HG03066 (cell line): ENCODE data around the gene PLA2G6.

ENCODE experiments used
- ATAC-seq: cut with Tn5 transposase; IDR thresholded peaks from one replicate; pipeline ENCODE4 v1.9.1; 2021; ENCODE audit warnings: low read depth; ENCODE audit not compliant: unreplicated experiment

The PLA2G6 gene

DNA sequence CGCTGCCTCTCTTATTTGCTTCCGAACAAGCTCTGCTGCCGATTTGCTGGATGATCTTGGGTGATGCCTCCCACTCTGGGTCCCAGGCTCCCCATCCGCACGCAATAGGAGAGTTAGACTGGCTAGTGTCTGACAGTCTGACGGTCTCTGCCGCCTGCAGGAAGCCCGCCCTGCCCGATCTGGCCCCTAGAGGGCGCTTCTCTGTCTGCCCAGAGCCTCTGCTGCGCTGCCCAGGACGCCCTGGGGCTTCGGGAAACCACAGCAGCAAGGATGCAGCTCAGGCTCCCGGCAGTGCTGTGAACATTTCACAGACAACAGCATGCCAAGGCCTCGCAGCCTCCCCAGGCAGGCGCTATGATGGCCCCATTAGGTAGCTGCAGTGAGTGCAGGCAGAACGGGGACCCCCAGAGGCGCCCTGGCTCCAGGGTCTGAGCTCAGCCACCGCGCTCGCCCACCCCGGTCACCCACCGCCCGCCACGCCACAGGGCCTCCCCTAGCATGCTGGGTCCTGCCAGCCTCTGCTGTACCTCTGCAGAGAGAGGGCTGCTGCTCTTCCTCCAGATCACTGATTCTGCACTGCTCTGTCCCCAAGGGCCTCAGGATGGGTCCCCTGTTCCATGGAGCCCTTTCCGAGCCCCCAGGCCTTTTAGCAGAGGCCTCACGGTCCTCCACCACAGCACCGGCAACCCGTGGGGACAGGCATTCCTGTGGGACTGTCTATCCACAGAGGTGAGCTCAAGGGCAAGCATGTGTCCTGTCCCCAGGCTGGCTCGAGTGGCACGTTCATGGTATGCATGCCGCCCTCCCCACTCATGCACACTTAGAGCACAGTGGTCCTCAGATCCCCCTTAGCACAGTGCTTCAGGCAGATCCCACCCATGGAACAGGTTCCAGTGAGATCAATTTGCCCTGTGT is 66.9 kb downstream of the PLA2G6 start:
- ATAC-seq: no peak

DNA sequence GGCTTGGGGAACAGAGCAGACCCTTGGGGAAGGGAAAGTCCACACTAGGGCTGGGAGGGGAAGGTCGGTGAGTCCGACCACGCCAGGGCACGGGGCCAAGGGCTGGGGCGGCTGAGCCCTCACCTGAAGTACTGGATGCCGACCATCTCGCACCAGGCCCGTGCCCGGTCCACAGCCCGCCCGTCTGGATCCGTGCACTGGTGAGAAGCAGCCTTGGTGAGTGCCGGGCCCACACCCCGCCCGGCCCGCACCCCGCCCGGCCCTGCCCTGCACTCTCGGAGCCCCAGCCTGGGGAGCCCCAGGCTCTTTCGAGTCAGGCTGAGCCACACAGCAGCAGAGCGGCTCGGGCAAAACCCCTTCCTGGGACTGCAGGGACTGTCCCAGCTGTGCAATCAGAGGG is 69.2 kb downstream of the PLA2G6 start:
- no peak for ATAC-seq

DNA sequence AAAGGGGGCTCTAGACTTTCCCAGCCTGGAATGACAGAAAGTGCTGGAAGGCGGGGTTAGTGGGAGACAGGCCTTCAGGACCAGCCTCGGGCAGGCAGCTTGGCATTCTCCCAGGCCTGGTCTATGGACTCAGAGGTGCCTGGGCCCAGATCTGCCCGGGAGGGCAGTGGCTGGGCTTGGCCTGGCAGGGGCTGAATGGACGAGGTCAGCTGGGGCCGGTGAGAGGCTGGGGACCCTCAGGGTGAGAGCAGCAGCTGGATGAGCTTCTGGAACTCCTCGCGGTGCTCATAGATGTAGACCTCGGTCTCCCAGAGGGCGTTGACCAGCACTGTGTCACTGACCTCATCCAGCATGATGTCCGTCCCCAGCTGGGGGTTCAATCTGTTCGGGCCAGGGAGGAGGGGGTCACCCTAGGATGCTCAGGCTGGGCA is 69.7 kb downstream of the PLA2G6 start:
- ATAC-seq: no peak

DNA sequence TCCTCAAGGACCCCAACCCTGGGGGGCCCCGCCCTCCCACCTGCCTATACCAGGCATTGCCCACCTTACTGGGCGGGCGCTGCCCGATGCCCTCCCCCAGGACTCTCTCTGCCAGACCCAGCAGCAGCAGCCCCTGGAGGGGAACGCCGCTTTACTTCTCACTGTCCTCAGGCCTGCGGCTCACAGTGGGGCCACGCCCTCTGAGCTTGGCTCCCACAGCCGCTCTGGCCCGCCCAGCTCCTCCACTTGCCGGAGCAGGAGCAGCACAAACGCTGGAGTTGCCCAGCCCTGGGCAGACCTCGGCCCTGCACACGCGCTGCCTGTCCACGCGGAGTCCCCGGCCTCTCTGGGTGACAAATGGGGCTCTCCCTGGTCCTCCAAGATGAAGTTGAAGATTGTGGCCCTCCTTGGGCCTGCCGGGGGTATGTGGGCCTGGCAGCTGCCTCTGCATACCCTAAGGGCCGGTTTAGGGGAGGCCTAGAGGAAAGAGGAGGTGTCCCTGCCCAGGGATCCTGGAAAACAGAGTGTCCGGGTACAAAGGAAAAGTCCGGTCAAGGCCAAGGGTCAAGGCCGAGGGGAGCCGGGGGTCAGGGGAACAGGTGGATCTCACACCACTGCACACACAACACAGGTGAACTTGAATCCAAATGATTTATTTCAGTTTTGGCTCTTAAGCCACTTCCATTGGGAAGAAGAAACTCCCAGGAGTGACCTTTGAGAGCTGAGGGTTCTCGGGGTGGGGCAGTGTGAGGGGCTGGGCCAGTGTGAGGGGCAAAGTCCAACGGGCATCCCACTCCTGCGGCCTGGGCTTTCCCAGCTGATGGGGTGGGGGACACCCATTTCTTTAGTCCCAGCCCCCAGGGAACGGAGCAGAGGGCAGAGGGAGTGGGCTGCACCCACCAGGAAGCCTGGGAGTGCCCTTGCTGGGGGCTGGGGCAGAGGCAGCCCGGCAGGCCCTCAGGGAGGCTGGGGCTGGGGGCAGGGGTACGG is 70.5 kb downstream of the PLA2G6 start:
- no peak for ATAC-seq

DNA sequence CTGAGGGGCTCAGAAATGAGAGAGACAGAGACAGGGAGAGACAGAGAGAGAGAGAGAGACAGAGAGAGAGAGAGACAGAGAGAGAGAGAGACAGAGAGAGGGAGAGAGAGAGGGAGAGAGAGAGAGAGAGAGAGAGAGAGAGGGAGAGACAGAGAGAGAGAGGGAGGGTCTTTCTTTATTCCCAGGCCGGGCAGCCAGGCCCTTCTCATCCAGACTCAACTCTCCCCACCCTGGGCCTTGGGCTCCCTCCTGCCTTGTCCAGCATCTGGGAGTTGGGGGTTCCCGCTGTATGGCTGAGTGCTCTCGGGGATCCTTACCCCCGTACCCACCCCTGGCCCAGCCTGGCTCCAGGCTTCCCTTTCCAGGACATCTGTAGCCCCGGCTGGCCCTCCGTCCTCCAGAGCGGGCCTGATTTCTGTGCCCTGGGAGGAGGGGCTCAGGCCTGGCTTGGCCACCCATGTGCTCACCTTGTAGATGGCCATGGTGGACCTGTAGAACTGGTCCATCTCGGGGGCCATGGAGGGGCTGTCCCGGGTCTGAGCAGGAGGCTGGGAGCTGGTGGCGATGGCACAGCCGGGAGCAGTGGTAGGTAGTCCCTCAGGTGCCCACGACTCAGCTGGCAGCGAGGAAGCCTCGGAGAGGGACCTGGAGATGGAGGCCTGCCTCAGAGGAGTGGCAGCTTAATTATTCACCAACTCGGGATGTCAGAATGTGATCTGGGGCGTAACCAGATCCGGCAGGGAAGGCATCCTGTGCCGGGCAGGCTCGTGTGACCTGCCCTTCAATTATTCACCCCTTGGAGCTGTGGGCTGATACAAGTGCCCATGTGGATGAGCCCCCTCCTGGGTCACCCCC is 71.4 kb downstream of the PLA2G6 start, which contains the start of gene BAIAP2L2:
Gene BAIAP2L2, minus strand, starts transcription at position 677 of the 855 bp plus-strand sequence. Its CDS starts 159 bp downstream, at position 518.
- no peak for ATAC-seq

DNA sequence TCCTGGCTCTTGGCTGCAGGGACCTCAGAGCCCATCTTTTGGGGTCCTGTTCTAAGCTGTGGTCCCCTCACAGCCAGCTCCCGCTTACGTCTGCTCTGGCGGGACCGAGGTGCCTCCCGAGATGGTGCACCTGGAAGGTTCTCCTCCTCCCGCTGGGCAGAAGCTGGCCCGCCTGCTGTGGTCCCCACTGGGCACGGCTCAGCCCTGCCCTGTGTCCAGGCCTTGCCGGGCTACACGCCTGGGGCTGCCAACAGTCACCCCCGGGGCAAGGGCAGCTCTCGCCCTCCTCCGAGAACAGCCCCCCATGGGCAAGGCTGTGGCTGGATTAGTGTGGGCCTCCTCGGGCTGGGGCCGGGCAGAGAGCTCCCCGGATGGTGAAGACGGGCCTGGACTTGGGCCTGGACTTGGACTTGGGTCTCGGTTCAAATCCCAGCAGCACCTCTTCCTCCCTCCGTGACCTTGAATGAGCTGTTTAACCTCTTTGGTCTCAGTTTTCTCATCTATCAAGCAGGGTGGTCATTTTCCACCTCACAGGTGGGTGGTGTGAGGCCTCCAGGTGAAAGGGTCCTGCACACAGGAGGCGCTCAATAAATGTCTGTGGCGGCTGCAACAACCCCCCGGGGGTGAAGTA is 72.1 kb downstream of the PLA2G6 start:
- ATAC-seq: no peak

DNA sequence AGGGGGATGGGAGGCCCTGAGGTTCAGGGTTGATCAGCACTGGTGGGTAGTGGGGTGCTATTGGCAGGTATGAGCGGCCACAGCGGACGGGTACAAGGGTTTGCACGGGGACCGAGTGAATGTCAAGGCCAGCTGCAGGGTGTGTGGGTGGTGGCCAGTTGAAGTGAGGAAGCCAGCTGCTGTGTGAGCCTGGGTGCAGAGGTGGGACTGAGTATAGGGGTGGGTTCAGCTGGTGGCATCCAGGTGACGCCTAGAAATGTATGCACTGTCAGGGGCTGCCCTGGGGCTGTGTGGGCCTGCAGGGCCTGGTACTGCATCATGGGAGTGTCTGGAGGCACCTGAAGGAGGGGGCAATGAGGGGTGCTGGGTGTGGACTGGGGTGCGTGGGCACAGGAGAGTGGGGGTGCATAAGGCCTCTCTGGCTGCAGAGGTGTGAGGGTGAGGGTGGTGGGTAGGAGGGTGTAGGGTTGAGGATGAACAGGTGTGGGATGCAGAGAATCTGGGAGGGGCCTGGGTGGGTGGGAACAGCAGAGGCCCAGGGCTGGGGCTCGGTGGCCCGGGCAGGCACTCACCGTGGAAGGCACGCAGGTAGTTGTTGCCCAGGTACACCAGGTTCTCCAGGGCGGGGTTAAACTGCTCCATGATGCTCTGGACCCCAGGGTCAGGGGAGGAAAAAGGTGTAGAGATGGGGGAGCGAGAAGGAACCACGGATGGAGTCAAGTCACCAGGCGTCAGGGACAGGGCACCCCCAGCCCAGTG is 72.9 kb downstream of the PLA2G6 start:
- ATAC-seq: no peak

DNA sequence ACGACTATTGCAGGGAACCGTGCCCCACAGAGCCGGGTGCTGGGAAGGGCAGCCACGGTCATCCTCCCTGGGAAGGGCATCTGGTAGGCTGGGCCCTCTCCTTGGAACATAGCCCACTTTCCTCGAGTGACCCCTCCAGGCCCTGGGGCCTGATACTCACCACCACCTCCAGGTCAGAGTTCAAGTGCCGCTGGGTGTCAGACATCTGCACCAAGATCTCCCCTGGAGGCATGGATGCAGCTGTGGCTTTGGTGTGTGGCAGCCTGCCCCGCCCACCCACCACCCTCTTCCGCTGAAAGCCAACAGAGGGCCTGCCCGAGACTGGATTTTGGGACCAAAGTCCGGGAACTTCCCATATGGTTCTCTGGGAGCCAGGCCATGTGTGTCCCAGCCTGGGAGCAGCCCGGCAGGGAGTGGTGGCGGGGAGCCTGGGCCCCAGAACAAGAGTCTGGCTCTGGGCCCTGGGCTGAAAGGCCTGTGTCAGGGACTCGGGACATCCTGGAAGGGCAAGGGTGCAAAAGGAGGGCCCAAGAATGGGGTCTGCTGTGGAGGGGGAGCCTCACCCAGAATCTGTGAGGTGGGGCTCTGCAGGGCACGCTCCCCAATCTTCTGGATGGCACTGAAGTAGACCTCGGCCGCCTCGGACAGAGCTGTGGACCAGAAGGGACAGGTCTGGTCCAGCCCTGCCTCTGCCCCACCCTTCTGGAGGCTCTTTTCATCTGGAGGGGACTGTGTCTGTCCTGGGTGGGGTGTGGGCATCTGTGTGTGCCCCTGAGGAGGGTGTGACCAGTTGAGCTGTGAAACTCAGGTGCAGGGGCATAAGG is 73.7 kb downstream of the PLA2G6 start:
- no peak for ATAC-seq

DNA sequence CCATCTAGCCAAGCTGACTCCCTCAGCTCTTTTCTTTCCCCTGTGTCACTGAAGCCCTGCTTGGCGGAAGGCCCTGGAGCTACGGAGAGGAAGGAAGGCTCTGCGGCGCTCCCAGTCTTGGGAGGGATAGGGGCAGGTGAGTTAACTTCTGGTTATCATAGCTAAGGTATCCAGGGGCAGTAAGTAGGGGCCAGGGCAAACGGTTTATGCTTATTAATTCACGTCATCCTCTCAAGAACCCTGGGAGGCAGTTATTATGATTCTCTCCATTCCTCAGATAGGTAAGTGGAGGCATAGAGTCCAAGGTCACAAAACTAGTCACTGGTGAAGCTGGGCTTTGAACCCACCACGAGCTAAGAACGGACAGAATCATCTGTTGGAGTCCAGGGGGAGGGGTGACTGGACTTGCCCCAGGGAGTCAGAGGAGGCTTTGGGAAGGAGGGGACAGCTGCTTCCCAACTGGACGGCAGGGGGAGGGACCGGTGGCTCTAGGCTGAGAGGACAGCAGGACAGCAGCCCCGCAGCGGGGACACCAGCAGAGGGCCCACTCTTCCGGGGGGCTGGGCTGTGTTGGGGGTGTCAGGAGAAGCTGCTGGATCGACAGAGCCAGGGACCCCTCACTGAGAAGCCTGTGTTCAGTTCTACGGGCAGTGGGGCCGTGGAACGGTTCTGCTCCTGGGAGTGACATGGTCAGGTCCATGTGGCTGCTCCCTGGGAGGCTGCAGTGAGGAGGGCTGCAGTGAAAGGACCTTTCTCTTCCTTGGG is 74.6 kb downstream of the PLA2G6 start:
- ATAC-seq: no peak

DNA sequence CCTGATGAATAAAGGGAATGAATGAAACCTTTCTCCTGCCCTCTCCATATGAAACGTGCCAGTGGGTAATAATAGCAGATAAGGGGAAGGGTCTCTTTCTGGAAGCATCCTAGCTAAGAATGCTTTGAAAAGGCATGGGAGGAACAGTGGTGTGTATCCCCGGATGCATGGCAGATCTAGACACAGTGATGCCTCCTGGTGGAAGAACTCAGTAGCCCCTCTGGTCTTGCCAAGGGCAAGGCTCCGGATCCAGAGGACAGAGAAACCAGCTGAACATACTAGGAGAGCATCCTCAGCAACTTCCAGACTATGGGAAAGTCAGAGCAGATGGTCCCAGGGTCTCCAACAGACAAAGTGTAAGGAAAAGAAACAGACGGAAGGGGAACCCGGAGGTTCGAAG is 77.5 kb downstream of the PLA2G6 start:
- no peak for ATAC-seq

DNA sequence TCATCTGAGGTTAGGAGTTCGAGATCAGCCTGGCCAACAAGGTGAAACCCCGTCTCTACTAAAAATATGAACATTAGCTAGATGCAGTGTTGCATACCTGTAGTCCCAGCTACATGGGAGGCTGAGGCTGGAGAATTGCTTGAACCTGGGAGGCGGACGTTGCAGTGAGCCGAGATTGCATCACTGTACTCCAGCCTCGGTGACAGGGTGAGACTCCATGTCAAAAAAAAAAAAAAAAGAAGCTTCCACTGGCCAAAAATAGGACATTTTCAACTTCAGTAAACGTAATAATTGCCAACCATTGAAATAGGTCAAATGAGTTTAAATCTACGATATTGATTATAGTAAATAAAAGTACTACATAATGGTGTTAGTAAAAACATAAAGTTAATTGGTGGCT is 78.0 kb downstream of the PLA2G6 start:
- no peak for ATAC-seq

DNA sequence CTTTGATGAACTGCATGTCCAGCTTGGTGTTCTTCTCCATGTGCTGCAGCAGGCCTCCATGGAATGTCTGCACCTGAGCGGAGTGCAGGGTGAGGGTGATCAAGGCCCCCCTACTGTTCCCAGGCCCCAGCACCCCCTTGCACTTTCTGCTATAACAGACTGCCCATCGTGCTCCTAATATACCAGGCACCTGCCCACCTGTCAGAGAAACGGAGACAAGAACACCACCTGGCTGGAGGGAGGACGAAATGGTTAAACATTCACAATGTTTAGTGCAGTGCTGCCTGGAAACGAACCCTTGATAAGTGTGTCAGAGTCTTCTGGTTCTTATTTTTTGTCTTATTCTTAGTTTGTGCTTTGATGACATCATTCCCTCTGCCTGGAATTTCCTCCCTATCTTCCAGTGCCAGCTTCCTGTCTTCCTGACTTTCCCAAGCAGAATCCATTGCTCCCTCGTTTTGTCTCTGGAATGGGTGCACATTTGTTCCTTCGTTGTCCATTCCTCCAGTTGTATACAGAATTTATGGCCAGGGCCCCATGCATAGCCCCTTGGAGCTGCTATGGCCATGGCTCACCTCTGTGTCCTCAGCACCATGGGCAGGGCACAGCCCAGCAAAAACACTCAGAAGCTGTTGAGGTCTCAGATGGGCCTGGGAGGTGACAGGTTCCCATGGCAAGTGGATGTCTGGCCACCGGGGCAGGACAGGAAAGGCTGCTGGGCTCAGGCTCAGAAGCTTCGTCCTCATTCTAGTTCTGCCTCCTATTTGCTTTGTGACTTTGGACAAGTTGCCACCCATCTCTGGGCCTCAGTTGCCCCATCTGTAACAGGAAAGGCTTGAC is 83.0 kb downstream of the PLA2G6 start:
- no peak for ATAC-seq

DNA sequence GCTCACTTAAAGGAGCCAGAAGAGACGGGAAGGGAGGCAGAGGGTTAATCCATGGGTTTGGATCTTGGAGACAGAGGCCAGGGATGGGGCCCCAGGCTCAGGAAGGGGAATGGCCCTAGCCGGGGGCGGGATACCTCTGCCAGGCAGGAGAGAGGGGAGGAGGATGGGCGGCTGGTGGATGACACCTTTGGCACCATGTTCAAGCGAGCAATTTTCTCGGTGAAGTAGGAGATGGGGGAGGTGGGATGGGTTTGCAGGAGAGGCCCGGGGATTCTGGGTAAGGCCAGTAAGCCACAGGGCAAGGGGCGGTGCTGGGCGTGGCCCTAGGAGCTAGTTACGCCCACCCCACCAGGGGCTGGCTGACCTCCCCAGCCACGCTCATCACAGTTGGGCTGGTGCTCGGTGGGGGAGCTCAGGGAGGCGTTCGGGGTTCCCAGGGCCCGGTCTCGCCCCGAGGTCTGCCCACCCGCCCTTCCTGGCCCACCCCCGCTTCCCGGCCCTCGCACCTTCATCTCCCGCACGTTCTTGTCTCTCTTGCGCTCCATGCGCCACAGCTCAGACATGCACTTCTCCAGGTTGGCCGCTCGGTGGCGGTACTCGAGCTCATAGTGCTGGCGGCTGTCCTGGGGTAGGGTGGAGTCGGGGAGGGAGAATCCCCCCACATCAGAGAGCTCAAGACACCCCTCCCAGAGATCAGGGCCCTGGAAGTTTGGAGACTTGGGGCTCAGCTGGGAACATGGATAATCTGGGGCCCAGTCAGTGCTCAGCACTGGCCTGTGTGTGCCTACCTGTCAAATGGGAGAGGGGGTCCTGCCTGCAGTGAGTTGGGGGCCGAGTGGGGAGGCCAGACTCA is 83.8 kb downstream of the PLA2G6 start:
- ATAC-seq: no peak

DNA sequence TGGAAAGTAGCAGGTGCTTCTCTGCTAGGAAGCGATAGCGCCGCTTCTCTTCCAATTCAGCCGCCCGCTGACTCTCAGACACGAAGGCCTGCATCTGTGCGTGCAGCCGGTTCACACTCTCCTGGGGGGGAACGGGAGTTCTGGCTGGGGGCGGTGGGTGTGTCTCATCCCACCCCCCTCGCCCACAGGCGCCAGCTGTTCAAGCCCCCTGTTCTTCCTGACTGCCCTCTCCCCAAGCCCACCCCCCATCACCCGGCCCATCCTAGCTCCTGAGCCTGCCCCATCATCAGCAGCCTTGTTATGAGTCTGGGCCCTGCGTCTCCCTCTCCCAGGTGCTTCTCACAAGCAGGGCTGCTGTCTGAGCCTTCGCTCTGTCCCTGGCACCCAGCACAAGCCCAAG is 84.6 kb downstream of the PLA2G6 start:
- no peak for ATAC-seq

DNA sequence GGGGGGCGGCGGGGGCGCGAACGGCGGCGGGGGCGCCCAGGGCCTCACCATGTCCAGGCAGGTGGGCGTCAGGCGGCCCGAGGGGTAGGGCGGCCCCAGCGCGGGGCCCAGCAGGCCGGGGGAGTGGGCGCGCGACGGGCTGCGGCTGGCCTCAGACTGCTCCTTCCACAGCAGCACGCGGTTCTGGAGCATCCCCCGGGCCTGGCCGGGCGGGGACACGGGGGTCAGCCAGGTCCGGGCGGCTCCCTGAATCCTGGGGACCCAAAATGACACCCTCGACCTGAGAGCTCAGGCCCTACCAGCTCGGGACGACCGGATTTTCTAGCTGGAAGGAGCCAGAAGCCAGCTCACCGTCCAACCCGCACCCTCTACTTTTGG is 92.2 kb downstream of the PLA2G6 start:
- no peak for ATAC-seq
